GM12874 (cell line): Measurements from ENCODE around the gene BPIFA1.

Experiments
- TF ChIP-seq, protein P1 (sequence below): IDR thresholded peaks from 2 replicates; pipeline ENCODE4 v1.5.1; 2011; ENCODE audit warnings: low read depth, mild to moderate bottlenecking, control low read depth, low read length, moderate library complexity; ENCODE audit not compliant: insufficient read depth

Gene BPIFA1

GRCh38 chr20:33291830-33292355 lies 56.1 kb downstream of the BPIFA1 start:
- TF ChIP-seq, protein P1, sequence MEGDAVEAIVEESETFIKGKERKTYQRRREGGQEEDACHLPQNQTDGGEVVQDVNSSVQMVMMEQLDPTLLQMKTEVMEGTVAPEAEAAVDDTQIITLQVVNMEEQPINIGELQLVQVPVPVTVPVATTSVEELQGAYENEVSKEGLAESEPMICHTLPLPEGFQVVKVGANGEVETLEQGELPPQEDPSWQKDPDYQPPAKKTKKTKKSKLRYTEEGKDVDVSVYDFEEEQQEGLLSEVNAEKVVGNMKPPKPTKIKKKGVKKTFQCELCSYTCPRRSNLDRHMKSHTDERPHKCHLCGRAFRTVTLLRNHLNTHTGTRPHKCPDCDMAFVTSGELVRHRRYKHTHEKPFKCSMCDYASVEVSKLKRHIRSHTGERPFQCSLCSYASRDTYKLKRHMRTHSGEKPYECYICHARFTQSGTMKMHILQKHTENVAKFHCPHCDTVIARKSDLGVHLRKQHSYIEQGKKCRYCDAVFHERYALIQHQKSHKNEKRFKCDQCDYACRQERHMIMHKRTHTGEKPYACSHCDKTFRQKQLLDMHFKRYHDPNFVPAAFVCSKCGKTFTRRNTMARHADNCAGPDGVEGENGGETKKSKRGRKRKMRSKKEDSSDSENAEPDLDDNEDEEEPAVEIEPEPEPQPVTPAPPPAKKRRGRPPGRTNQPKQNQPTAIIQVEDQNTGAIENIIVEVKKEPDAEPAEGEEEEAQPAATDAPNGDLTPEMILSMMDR = peak; percentile 98
